Activated CD8-positive, alpha-beta memory T cell treated with anti-CD3 and anti-CD28 coated beads for 48 hours (primary cell): ENCODE results near the gene CIB4.

Source experiments
- DNase-seq, 3 experiments: peaks; one replicate each; pipeline ENCODE4 v3.0.0-alpha.2; 2020; ENCODE audit warnings: low read depth in 2 of 3, low spot score in 2 of 3

CIB4 gene

GRCh38 chr2:26644188-26644835 is 3.1 kb upstream of the CIB4 start:
- DNase-seq, result no peak

- DNase-seq, result no peak
These were observed 1.3 kb upstream of the CIB4 start for GRCh38 chr2:26642429-26642828.

- no peak for DNase-seq
These were observed 828 bp downstream of the CIB4 start for GRCh38 chr2:26640331-26640745.

- DNase-seq, result no peak
These were observed 1.4 kb downstream of the CIB4 start for GRCh38 chr2:26639685-26640243.

GRCh38 chr2:26637811-26638310 is 3.3 kb downstream of the CIB4 start:
- no peak for DNase-seq

GRCh38 chr2:26636935-26637334 is 4.2 kb downstream of the CIB4 start:
- no peak for DNase-seq

- DNase-seq, result no peak
These were observed 5.8 kb downstream of the CIB4 start for GRCh38 chr2:26635401-26635800.

- DNase-seq, result no peak
These were observed 6.4 kb downstream of the CIB4 start for GRCh38 chr2:26634636-26635230.

GRCh38 chr2:26633993-26634595 is 7.1 kb downstream of the CIB4 start:
- no peak for DNase-seq

GRCh38 chr2:26633351-26633945 is 7.7 kb downstream of the CIB4 start:
- DNase-seq, result no peak

GRCh38 chr2:26632624-26633185 is 8.5 kb downstream of the CIB4 start:
- DNase-seq, result no peak

- no peak for DNase-seq
These were observed 9.6 kb downstream of the CIB4 start for GRCh38 chr2:26631401-26632170.

GRCh38 chr2:26630669-26631360 is 10.4 kb downstream of the CIB4 start:
- DNase-seq, result no peak

GRCh38 chr2:26630235-26630634 is 10.9 kb downstream of the CIB4 start:
- no peak for DNase-seq

GRCh38 chr2:26629751-26630150 is 11.4 kb downstream of the CIB4 start:
- no peak for DNase-seq

GRCh38 chr2:26629346-26629630 is 11.9 kb downstream of the CIB4 start:
- no peak for DNase-seq

GRCh38 chr2:26628561-26629345 is 12.4 kb downstream of the CIB4 start:
- no peak for DNase-seq

- DNase-seq, result no peak
These were observed 13.6 kb downstream of the CIB4 start for GRCh38 chr2:26627350-26628105.

GRCh38 chr2:26626606-26627005 is 14.6 kb downstream of the CIB4 start:
- DNase-seq, result no peak
